ENCODE measurements around the gene ST3GAL3.
"Not testable (repeated sequence)": the region's sequence is repeated elsewhere in the genome, so short reads cannot be mapped to it uniquely, and the experiment has no call there.

The ST3GAL3 gene

DNA sequence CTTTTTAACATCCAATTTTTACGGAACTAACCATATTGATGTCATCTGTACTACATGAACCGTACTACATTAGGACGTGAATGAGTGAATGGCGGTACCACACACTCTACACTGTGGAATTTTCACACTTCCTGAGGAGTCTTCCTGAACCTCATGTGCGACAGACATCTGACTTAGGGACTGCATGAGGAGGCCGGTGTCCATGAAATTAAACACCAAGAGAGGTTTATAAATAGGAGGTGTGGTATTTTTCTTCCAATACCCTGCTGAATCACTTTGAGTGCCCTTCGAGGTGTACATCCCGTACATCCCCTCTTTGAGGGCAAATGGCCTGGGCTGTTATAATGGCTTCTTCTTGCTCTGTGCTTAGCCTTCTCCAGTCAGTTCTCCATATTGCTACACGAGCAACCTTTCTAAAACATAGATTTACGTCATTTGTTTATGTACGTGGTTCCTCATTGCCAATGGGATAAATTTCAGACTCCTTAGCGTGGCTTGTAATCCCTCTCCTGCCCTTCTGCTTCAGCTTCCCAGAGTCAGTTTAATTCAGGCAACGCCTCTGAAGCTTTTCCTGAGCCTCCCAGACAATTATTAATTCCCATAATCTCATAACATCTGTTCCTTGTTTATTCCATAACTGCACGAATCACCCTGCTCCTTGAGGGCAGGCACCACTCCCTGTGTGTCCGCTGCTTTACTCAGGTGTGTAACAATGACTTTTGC lies 9.4 kb downstream of the ST3GAL3 start:
- Mint-ChIP-seq H3K4me3 (no peak overlapping the region), H3K27me3 (ENCODE audit: low read depth, poor library complexity) (no peaks in the 10 kb centered on the region), H3K36me3 (ENCODE audit: low read depth) (no peaks in the 10 kb centered on the region)

GRCh38 chr1:43719063-43719462 lies 11.7 kb downstream of the ST3GAL3 start:
- H3K9me3 Mint-ChIP-seq: no peaks in the 10 kb centered on the region
- H3K27ac Mint-ChIP-seq: no peak overlapping the region
- H3K4me3 Mint-ChIP-seq: no peak overlapping the region
- TF ChIP-seq CTCF (IDR thresholded peaks at IDR 0.05): no peak
- H3K27me3 Mint-ChIP-seq (ENCODE audit: low read depth, poor library complexity): no peaks in the 10 kb centered on the region
- peaks cover 23% of the 10 kb centered on the region for H3K4me1 Mint-ChIP-seq
- DNase-seq: no peak
- H3K36me3 Mint-ChIP-seq (ENCODE audit: low read depth): peaks cover 8% of the 10 kb centered on the region

More for the DNA sequence above, 9.4 kb downstream of the ST3GAL3 start:
- DNase-seq: no peak
- H3K27ac Mint-ChIP-seq: no peak overlapping the region
- peaks cover 12% of the 10 kb centered on the region for H3K4me1 Mint-ChIP-seq
- no peaks in the 10 kb centered on the region for H3K9me3 Mint-ChIP-seq
- no peak for TF ChIP-seq CTCF (IDR thresholded peaks at IDR 0.05)

DNA sequence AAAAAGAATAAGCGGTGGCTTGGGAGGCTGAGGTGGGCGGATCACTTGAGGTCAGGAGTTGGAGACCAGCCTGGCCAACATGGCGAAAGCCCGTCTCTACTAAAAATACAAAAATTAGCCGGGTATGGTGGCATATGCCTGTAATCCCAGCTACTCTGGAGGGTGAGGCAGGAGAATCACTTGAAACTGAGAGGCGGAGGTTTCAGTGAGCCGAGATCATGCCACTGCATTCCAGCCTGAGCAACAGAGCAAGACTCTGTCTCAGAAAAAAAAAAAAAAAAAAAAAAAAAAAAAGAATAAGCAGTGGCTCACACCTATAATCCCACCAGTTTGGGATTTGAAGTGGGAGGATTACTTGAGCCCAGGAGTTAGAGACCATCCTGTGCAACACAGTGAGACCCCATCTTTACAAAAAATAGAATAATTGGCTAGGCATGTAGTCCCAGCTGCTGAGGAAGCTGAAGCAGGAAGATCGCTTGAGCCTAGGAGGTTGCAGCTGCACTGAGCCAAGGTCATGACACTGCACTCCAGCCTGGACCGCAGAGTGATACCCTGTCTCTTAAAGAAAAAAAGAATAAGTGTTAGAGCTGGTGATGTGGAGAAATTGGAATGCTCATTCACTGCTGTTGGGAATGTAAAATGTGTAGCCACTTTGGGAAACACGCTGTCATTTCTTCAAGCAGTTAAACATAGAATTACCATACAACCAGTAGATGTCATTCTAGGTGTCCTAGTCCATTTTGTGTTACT lies 12.5 kb downstream of the ST3GAL3 start:
- not testable (repeated sequence) for H3K36me3 Mint-ChIP-seq (ENCODE audit: low read depth); H3K27ac Mint-ChIP-seq; H3K27me3 Mint-ChIP-seq (ENCODE audit: low read depth, poor library complexity); H3K4me3 Mint-ChIP-seq; DNase-seq; H3K9me3 Mint-ChIP-seq
- peaks cover 30% of the 10 kb centered on the region for H3K4me1 Mint-ChIP-seq

DNA sequence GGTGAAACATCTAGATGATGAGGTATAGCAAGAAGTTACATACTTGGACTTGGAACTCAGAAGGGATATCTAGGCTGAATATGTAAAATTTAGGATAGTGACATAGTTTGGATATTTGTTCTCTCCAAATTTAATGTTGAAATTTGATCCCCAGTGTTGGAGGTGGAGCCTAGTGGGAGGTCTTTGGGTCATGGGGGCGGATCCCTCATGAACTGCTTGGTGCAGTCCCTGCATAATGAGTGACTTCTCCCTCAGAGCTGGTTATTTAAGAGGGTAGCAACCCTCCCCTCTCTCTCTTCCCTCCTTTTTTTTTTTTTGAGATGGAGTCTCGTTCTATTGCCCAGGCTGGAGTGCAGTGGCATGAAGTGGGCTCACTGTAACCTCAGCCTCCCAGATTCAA lies 15.5 kb downstream of the ST3GAL3 start:
- no peaks in the 10 kb centered on the region for H3K9me3 Mint-ChIP-seq
- H3K36me3 Mint-ChIP-seq (ENCODE audit: low read depth): peaks cover 8% of the 10 kb centered on the region
- peaks cover 33% of the 10 kb centered on the region for H3K4me1 Mint-ChIP-seq
- H3K27me3 Mint-ChIP-seq (ENCODE audit: low read depth, poor library complexity): no peaks in the 10 kb centered on the region
- TF ChIP-seq CTCF (IDR thresholded peaks at IDR 0.05): no peak
- no peak overlapping the region for H3K4me3 Mint-ChIP-seq
- DNase-seq: no peak
- peak overlapping the region; percentile 28 for H3K27ac Mint-ChIP-seq

- Mint-ChIP-seq H3K36me3 (ENCODE audit: low read depth) (no peaks in the 10 kb centered on the region), H3K4me1 (peaks cover 11% of the 10 kb centered on the region), H3K27ac (peak overlapping the region; percentile 14), H3K9me3 (no peaks in the 10 kb centered on the region), H3K27me3 (ENCODE audit: low read depth, poor library complexity) (no peaks in the 10 kb centered on the region), H3K4me3 (no peak overlapping the region)
- DNase-seq: no peak
- TF ChIP-seq CTCF (IDR thresholded peaks at IDR 0.05): no peak
These were observed 22.6 kb downstream of the ST3GAL3 start for GRCh38 chr1:43729816-43730463.

GRCh38 chr1:43731867-43732531 lies 24.7 kb downstream of the ST3GAL3 start:
- Mint-ChIP-seq H3K36me3 (ENCODE audit: low read depth) (no peaks in the 10 kb centered on the region), H3K27me3 (ENCODE audit: low read depth, poor library complexity) (no peaks in the 10 kb centered on the region), H3K4me1 (peaks cover 9% of the 10 kb centered on the region), H3K9me3 (no peaks in the 10 kb centered on the region), H3K4me3 (no peak overlapping the region), H3K27ac (no peak overlapping the region)
- no peak for DNase-seq
- TF ChIP-seq CTCF (IDR thresholded peaks at IDR 0.05): no peak
